Spleen (tissue), 11 donors: ENCODE data around the gene CBL. TPM values are rescaled to one million over a fixed set of nuclear protein-coding genes. Genes with fewer than 3 reads are reported as not detected.

Experiments used
- DNase-seq: peaks from one replicate; pipeline ENCODE4 v3.0.0-alpha.2; 2020
- H3K27ac ChIP-seq, 8 donors: fragments of 200-600 bp; sonication (generic) in 7 of 8; 1 replicate in 4 of 8; 2 replicates in 4 of 8; pipeline versions ENCODE4 v1.5.0 to v1.8.0; 2016 to 2021; ENCODE audit warnings: inconsistent platforms in 4 of 8, mild to moderate bottlenecking in 4 of 8, moderate library complexity in 1 of 8
- H3K27me3 ChIP-seq, 7 donors: fragments of 200-600 bp; sonication (generic) in 6 of 7; replicated peaks in 1 of 7; 1 replicate in 4 of 7; 2 replicates in 3 of 7; pipeline versions ENCODE4 v1.5.0 to v1.8.0; 2016 to 2021; ENCODE audit warnings: inconsistent platforms in 3 of 7, mild to moderate bottlenecking in 1 of 7
- H3K36me3 ChIP-seq, 6 donors: fragments of 200-600 bp; sonication (generic) in 5 of 6; 1 replicate in 4 of 6; 2 replicates in 2 of 6; pipeline versions ENCODE4 v1.5.0 to v1.8.0; 2016 to 2021; ENCODE audit warnings: inconsistent platforms in 2 of 6
- H3K4me1 ChIP-seq, 6 donors: fragments of 200-600 bp; sonication (generic) in 5 of 6; 1 replicate in 3 of 6; 2 replicates in 3 of 6; pipeline versions ENCODE4 v1.5.0 to v1.8.0; 2016 to 2021; ENCODE audit warnings: inconsistent platforms in 3 of 6
- H3K4me3 ChIP-seq, 8 donors: fragments of 200-600 bp; sonication (generic) in 7 of 8; 1 replicate in 4 of 8; 2 replicates in 4 of 8; pipeline versions ENCODE4 v1.5.0 to v1.8.0; 2016 to 2021; ENCODE audit warnings: inconsistent platforms in 4 of 8, mild to moderate bottlenecking in 4 of 8, moderate library complexity in 2 of 8
- H3K9me3 ChIP-seq, 8 donors: fragments of 200-600 bp; sonication (generic) in 7 of 8; 1 replicate in 4 of 8; 2 replicates in 4 of 8; pipeline versions ENCODE4 v1.5.0 to v1.8.0; 2016 to 2021; ENCODE audit warnings: inconsistent platforms in 4 of 8
- CTCF ChIP-seq, 11 experiments: fragments of 200-600 bp in 7 of 11; fragments of 450-650 bp in 4 of 11; sonication (generic) in 4 of 11; IDR thresholded peaks in 8 of 11; conservative IDR thresholded peaks in 3 of 11; 1 replicate in 7 of 11; 2 replicates in 4 of 11; pipeline versions ENCODE4 v1.4.0 to v1.8.0; 2016 to 2021; ENCODE audit warnings: antibody characterized with exemption in 11 of 11, inconsistent platforms in 4 of 11, mild to moderate bottlenecking in 1 of 11
- POLR2A ChIP-seq, 3 donors: fragments of 450-650 bp; IDR thresholded peaks; one replicate each; pipeline ENCODE4 v1.5.1; 2017; ENCODE audit warnings: antibody characterized with exemption in 3 of 3, mild to moderate bottlenecking in 1 of 3
- POLR2AphosphoS5 ChIP-seq, 3 donors: sonication (generic); formaldehyde crosslinking; IDR thresholded peaks; one replicate each; pipeline ENCODE4 v1.5.1; 2017; ENCODE audit warnings: antibody characterized with exemption in 3 of 3
- WGBS, 5 donors: extraction: QIAGEN DNeasy Blood & Tissue Kit in 3 of 5; methylation state at CpG; one replicate each; pipeline versions ENCODE4 v1.1.5 to v1.1.7; 2013 to 2018; 5-methylcytosine and 5-hydroxymethylcytosine counted together
- intact Hi-C: fragments of 100-400 bp; cut with DNase I; formaldehyde crosslinking; loops from one replicate; pipeline ENCODE4 v1.15.0; 2023; ENCODE audit warnings: low total_unique reads
- polyA plus RNA-seq, 3 donors: library from polyadenylated mRNA; stranded (reverse); fragments of 200-250 nt; gene quantifications; one replicate each; pipeline ENCODE4 v1.2.1, GENCODE V29; 2013
- total RNA-seq, 7 donors: library from RNA; depleted of rRNA in 3 of 7; stranded (reverse); fragments of >200 nt in 3 of 7; fragmentation: NEBNext Ultra II Directional in 4 of 7; extraction: Animal tissue kit (Norgen Biotek cat#: 25700) in 4 of 7; gene quantifications; one replicate each; pipeline versions ENCODE4 v1.1.0 to v1.2.1, GENCODE V29; 2016 to 2021
- donor health status: healthy with polysubstance abuse.
- donor health status: DM: no; HTN: no; CAD: no; lungs with moderate emphysema.
- donor health status: DM: no; HTN: no; CAD: no.
- donor health status: Bipolar disorder and iron deficiency.
- donor health status: healthy.
- donor health status: DM: no; HTN: no; CAD: no.
- donor health status: DM: yes; HTN: yes; CAD: no.

The CBL gene
- total and polyA plus RNA-seq, 10 donors: 9.4 to 56.3 (median 45.8) TPM

- Histone ChIP-seq H3K36me3 (peaks cover 0 to 48% (median 0%) of the 10 kb centered on the region in 6 donors), H3K27ac (no peak overlapping the region), H3K27me3 (no peaks in the 10 kb centered on the region), H3K4me3 (no peak overlapping the region), H3K9me3 (no peaks in the 10 kb centered on the region), H3K4me1 (peaks cover 0 to 22% (median 4%) of the 10 kb centered on the region in 6 donors)
- 79 to 95% (median 83%) methylated on average over 1 of the region's 1 CpG for WGBS, 5 donors
- intact Hi-C loops: no loop called here
- TF ChIP-seq POLR2A (IDR thresholded peaks at IDR 0.05) (no peak), CTCF (IDR thresholded peaks at IDR 0.05 in 8 of 11, conservative IDR thresholded peaks at IDR 0.05 in 3 of 11) (no peak), POLR2AphosphoS5 (IDR thresholded peaks at IDR 0.05) (no peak)
- no peak for DNase-seq
These were observed 43.5 kb downstream of the CBL start for GRCh38 chr11:119249671-119250010.

- intact Hi-C loops: no loop called here
- no peaks in the 10 kb centered on the region for H3K27me3 ChIP-seq
- WGBS, 5 donors: 83 to 93% (median 90%) methylated on average over 3 of the region's 3 CpGs
- H3K27ac ChIP-seq: no peak overlapping the region
- TF ChIP-seq POLR2AphosphoS5 (IDR thresholded peaks at IDR 0.05) (no peak), POLR2A (IDR thresholded peaks at IDR 0.05) (no peak), CTCF (IDR thresholded peaks at IDR 0.05 in 8 of 11, conservative IDR thresholded peaks at IDR 0.05 in 3 of 11) (no peak)
- peaks cover 0 to 40% (median 3%) of the 10 kb centered on the region in 6 donors for H3K36me3 ChIP-seq
- no peak overlapping the region for H3K4me3 ChIP-seq
- no peaks in the 10 kb centered on the region for H3K9me3 ChIP-seq
- H3K4me1 ChIP-seq: peaks cover 0 to 22% (median 4%) of the 10 kb centered on the region in 6 donors
- no peak for DNase-seq
These were observed 45.0 kb downstream of the CBL start for GRCh38 chr11:119251114-119251513.

- TF ChIP-seq CTCF (IDR thresholded peaks at IDR 0.05 in 8 of 11, conservative IDR thresholded peaks at IDR 0.05 in 3 of 11): no peak
- no peak for TF ChIP-seq POLR2A (IDR thresholded peaks at IDR 0.05)
- TF ChIP-seq POLR2AphosphoS5 (IDR thresholded peaks at IDR 0.05): no peak
- Histone ChIP-seq H3K27ac (no peak overlapping the region), H3K9me3 (no peaks in the 10 kb centered on the region), H3K4me3 (no peak overlapping the region), H3K4me1 (peaks cover 10 to 28% (median 17%) of the 10 kb centered on the region in 6 donors), H3K27me3 (no peaks in the 10 kb centered on the region), H3K36me3 (peaks cover 0 to 26% (median 3%) of the 10 kb centered on the region in 6 donors)
- intact Hi-C loops: no loop called here
- 81 to 92% (median 84%) methylated on average over 5 of the region's 5 CpGs for WGBS, 5 donors
- DNase-seq: no peak
These were observed 48.1 kb downstream of the CBL start for GRCh38 chr11:119254239-119254638.

- Histone ChIP-seq H3K27ac (peak overlapping the region in 5 of 8 donors; percentile 42 to 72 (median 52)), H3K36me3 (peaks cover 0 to 13% (median 3%) of the 10 kb centered on the region in 6 donors), H3K4me1 (peaks cover 32 to 63% (median 54%) of the 10 kb centered on the region in 6 donors), H3K9me3 (no peaks in the 10 kb centered on the region), H3K27me3 (no peaks in the 10 kb centered on the region), H3K4me3 (no peak overlapping the region)
- intact Hi-C loops: no loop called here
- WGBS, 5 donors: 56 to 66% (median 57%) methylated on average over 5 of the region's 5 CpGs
- TF ChIP-seq POLR2AphosphoS5 (IDR thresholded peaks at IDR 0.05) (no peak), CTCF (IDR thresholded peaks at IDR 0.05 in 8 of 11, conservative IDR thresholded peaks at IDR 0.05 in 3 of 11) (no peak), POLR2A (IDR thresholded peaks at IDR 0.05) (no peak)
- no peak for DNase-seq
These were observed 52.0 kb downstream of the CBL start for GRCh38 chr11:119258180-119258579.
